IMR-90 (cell line): Measurements from ENCODE around the gene DCLK1. TPM values are rescaled to one million over a fixed set of nuclear protein-coding genes. Genes with fewer than 3 reads are reported as not detected.

Source experiments
- ATAC-seq: fragments of 200-7000 bp; cut with Tn5 transposase; 2 replicates; pipeline ENCODE4 v1.9.1; 2020; ENCODE audit warnings: low read depth, mild to moderate bottlenecking, moderate library complexity
- BruUV-seq: library from RNA; stranded (reverse); fragments of 400-500 nt; replicated peaks from 2 replicates; lab custom pipeline; 2021; lab: Mats Ljungman, UMichigan
- CTCF ChIA-PET: fragments of 300-600 bp; formaldehyde crosslinking; extraction: SDS; loops from one replicate; lab custom pipeline; 2021; ENCODE audit warnings: antibody characterized with exemption; lab: Yijun Ruan, JAX
- POLR2A ChIA-PET: fragments of 300-600 bp; sonication (Branson Sonifier 250); formaldehyde crosslinking; loops from one replicate; lab custom pipeline; 2022; ENCODE audit warnings: antibody characterized with exemption; ENCODE audit not compliant: unreplicated experiment; lab: Charles Lee
- DNase-seq: peaks from one replicate; pipeline ENCODE4 v3.0.0; 2013
- H2AFZ ChIP-seq: replicated peaks from 2 replicates; pipeline ENCODE3; 2013; ENCODE audit warnings: low read length, mild to moderate bottlenecking; ENCODE audit not compliant: poor library complexity
- H2AK5ac ChIP-seq: 2 replicates; pipeline ENCODE4 v1.6.1; 2013; ENCODE audit warnings: low read depth, low read length, inconsistent platforms
- H2AK9ac ChIP-seq: replicated peaks from 2 replicates; pipeline ENCODE3; 2013; ENCODE audit warnings: mild to moderate bottlenecking, low read depth, low read length, moderate library complexity; ENCODE audit not compliant: poor library complexity
- H2BK120ac ChIP-seq: 2 replicates; pipeline ENCODE4 v1.6.1; 2013; ENCODE audit warnings: low read depth, low read length, inconsistent platforms
- H2BK15ac ChIP-seq: 3 replicates; pipeline ENCODE4 v1.6.1; 2013; ENCODE audit warnings: low read depth, low read length, inconsistent platforms
- H2BK20ac ChIP-seq: 2 replicates; pipeline ENCODE4 v1.6.1; 2013; ENCODE audit warnings: low read depth, mild to moderate bottlenecking, inconsistent platforms, low read length, moderate library complexity
- H2BK5ac ChIP-seq: 2 replicates; pipeline ENCODE4 v1.6.1; 2013; ENCODE audit warnings: mild to moderate bottlenecking, low read depth, low read length, inconsistent platforms; ENCODE audit not compliant: poor library complexity, severe bottlenecking
- H3K14ac ChIP-seq: replicated peaks from 2 replicates; pipeline ENCODE4 v1.6.1; 2013; ENCODE audit warnings: low read depth, low read length, inconsistent platforms
- H3K18ac ChIP-seq: 2 replicates; pipeline ENCODE4 v1.6.1; 2013; ENCODE audit warnings: low read depth, low read length, control low read depth
- H3K23ac ChIP-seq: 2 replicates; pipeline ENCODE4 v1.6.1; 2013; ENCODE audit warnings: low read depth, low read length, inconsistent platforms
- H3K27ac ChIP-seq: 2 replicates; pipeline ENCODE4 v1.5.1; 2013; ENCODE audit warnings: mild to moderate bottlenecking, control low read depth, low read length; ENCODE audit not compliant: insufficient read depth
- H3K27me3 ChIP-seq: 2 replicates; pipeline ENCODE4 v1.6.1; 2013; ENCODE audit warnings: low read length; ENCODE audit not compliant: control insufficient read depth, insufficient read depth
- H3K36me3 ChIP-seq: 2 replicates; pipeline ENCODE4 v1.6.1; 2013; ENCODE audit warnings: low read length, mixed read lengths; ENCODE audit not compliant: control insufficient read depth, insufficient read depth
- H3K4ac ChIP-seq: 2 replicates; pipeline ENCODE4 v1.6.1; 2013; ENCODE audit warnings: low read depth, low read length, inconsistent platforms
- H3K4me1 ChIP-seq: 2 replicates; pipeline ENCODE4 v1.6.1; 2013; ENCODE audit warnings: low read length, mixed read lengths; ENCODE audit not compliant: control insufficient read depth, insufficient read depth
- H3K4me2 ChIP-seq: 2 replicates; pipeline ENCODE4 v1.6.1; 2013; ENCODE audit warnings: low read depth, mild to moderate bottlenecking, control low read depth, low read length, moderate library complexity
- H3K4me3 ChIP-seq: 2 replicates; pipeline ENCODE4 v1.5.1; 2013; ENCODE audit warnings: low read depth, mild to moderate bottlenecking, control low read depth, low read length, moderate library complexity; ENCODE audit not compliant: insufficient read depth
- H3K56ac ChIP-seq: 2 replicates; pipeline ENCODE4 v1.6.1; 2013; ENCODE audit warnings: low read length, inconsistent platforms; ENCODE audit not compliant: insufficient read depth; ENCODE audit errors: extremely low read depth
- H3K79me1 ChIP-seq, 2 experiments: 2 replicates each; pipeline ENCODE4 v1.6.1; 2013; ENCODE audit warnings: low read length in 2 of 2, inconsistent platforms in 1 of 2, low read depth in 1 of 2
- H3K9ac ChIP-seq: 2 replicates; pipeline ENCODE4 v1.6.1; 2013; ENCODE audit warnings: low read depth, low read length, control low read depth
- H3K9me1 ChIP-seq: 2 replicates; pipeline ENCODE4 v1.6.1; 2013; ENCODE audit warnings: low read length, inconsistent platforms; ENCODE audit not compliant: insufficient read depth
- H3K9me3 ChIP-seq: 2 replicates; pipeline ENCODE4 v1.6.1; 2013; ENCODE audit warnings: low read length; ENCODE audit not compliant: control insufficient read depth, insufficient read depth
- H4K20me1 ChIP-seq: 2 replicates; pipeline ENCODE4 v1.6.1; 2013; ENCODE audit warnings: low read length, inconsistent platforms; ENCODE audit not compliant: insufficient read depth
- H4K5ac ChIP-seq: 2 replicates; pipeline ENCODE4 v1.6.1; 2013; ENCODE audit warnings: mild to moderate bottlenecking, low read depth, low read length, control low read depth
- H4K8ac ChIP-seq, 2 experiments: 2 replicates each; pipeline ENCODE4 v1.6.1; 2013; ENCODE audit warnings: low read depth in 2 of 2, low read length in 2 of 2, control low read depth in 1 of 2, inconsistent platforms in 1 of 2
- H4K91ac ChIP-seq: 2 replicates; pipeline ENCODE4 v1.6.1; 2013; ENCODE audit warnings: low read depth, low read length, inconsistent platforms; ENCODE audit not compliant: insufficient read depth
- FOS ChIP-seq: fragments of 150-350 bp; IDR thresholded peaks from 2 replicates; pipeline ENCODE4 v1.6.1; 2016; ENCODE audit warnings: low read depth, low read length
- MAZ ChIP-seq: IDR thresholded peaks from 2 replicates; pipeline ENCODE4 v1.6.1; 2012; ENCODE audit warnings: low read depth, mild to moderate bottlenecking, low read length, improper control_type of control experiment, moderate library complexity, borderline replicate concordance
- NFE2L2 ChIP-seq: fragments of 150-350 bp; IDR thresholded peaks from 2 replicates; pipeline ENCODE4 v1.6.1; 2016; ENCODE audit warnings: low read depth, mild to moderate bottlenecking, low read length
- WGBS, 2 experiments: methylation state at CpG; one replicate each; pipeline versions ENCODE4 v1.1.5 to v1.1.7; 2013; ENCODE audit warnings: missing lambda C conversion rate in 2 of 2; ENCODE audit not compliant: insufficient read length in 1 of 2; ENCODE audit errors: extremely low coverage in 2 of 2; 5-methylcytosine and 5-hydroxymethylcytosine counted together
- dilution Hi-C: fragments of 300-500 bp; cut with HindIII; formaldehyde crosslinking; loops from one replicate; pipeline ENCODE4 v1.14.3; 2018; ENCODE audit warnings: low sequenced_read_pairs; ENCODE audit not compliant: unreplicated experiment
- in situ Hi-C: fragments of 300-500 bp; cut with MboI; formaldehyde crosslinking; loops from 3 replicates; pipeline ENCODE4 v1.14.3; 2019; ENCODE audit warnings: low sequenced_read_pairs, inconsistent platforms, mixed read lengths
- intact Hi-C: fragments of 100-400 bp; cut with micrococcal nuclease; formaldehyde crosslinking; loops from 2 replicates; pipeline ENCODE4 v1.10.0; 2022
- polyA plus RNA-seq, 3 experiments: library from polyadenylated mRNA; depleted of rRNA; stranded (reverse); fragments of >200 nt; gene quantifications; 2 replicates each; pipeline ENCODE4 v1.2.3, GENCODE V29; 2012; ENCODE audit warnings: low replicate concordance in 1 of 3
- total RNA-seq: library from RNA; depleted of rRNA; stranded (reverse); fragments of >200 nt; gene quantifications from 2 replicates; pipeline ENCODE4 v1.2.3, GENCODE V29; 2012

The DCLK1 gene
- total and polyA plus RNA-seq, 2 of the 4 experiments (the other 2 are of a cell fraction): under 0.01 to 0.02 TPM

DNA sequence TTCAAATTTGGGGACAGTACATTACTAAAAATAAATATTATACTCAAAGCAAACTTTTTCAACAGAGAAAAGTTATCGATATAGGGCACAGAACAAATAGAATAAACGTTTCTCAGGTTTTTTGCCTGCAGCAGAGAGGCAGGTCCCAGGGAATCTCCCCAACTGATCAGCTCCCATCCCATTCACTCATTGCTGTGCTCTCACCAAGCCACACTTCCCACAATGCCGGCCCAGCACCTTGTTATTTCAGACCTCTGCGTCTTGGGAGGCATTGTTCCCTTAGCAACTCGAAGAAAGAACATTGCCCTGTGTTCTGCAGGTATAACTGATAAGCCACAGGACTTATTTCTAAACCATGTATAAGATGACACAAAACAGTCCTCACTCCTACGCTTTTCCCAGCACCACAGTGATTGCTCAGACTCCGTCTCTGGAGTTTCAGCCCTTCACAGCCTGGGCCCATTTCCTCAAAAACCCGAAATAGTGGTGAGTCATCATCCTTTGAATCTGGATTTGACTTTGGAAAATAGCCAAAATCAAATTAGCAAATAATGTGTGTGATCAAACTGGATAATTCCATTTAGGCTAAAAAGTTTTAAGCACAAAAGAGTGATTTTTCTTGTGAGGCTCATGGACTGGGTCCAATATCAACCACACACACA lies 100.4 kb downstream of the DCLK1 start:
- H3K27ac ChIP-seq: no peak overlapping the region
- H3K79me1 ChIP-seq: no peaks in the 10 kb centered on the region
- H4K8ac ChIP-seq: no peak overlapping the region

More for the DNA sequence above, 100.4 kb downstream of the DCLK1 start:
- H2BK20ac ChIP-seq: no peak overlapping the region
- in situ Hi-C loops (loop anchor here (10.0 kb wide), 1 partner anchor 64 kb away; no protein-coding TSS in a partner anchor), dilution Hi-C loops (no loop called here), intact Hi-C loops (no loop called here)
- H3K9me3 ChIP-seq: no peaks in the 10 kb centered on the region
- H2BK5ac ChIP-seq: no peak overlapping the region
- no peak overlapping the region for H2BK15ac ChIP-seq
- H3K4ac ChIP-seq: no peak overlapping the region
- no peak overlapping the region for H3K4me3 ChIP-seq
- WGBS, 2 experiments: 78% methylated on average over 4 of the region's 8 CpGs; no CpG with 5 or more reads in 1 of the 2 experiments
- no peak overlapping the region for H2BK120ac ChIP-seq
- H3K9me1 ChIP-seq: no peaks in the 10 kb centered on the region
- DNase-seq (peak; percentile 18), ATAC-seq (no peak)
- no peak overlapping the region for H3K9ac ChIP-seq
- no peaks in the 10 kb centered on the region for H3K4me1 ChIP-seq
- CTCF ChIA-PET: no interaction called here
- no peaks in the 10 kb centered on the region for H3K36me3 ChIP-seq
- no peak overlapping the region for H3K23ac ChIP-seq
- no peak for TF ChIP-seq NFE2L2
- 0 out of 2 replicates have a peak, but pooled peaks have one; percentile 13 for TF ChIP-seq FOS
- TF ChIP-seq MAZ: no peak
- H3K27me3 ChIP-seq: no peaks in the 10 kb centered on the region
- H4K5ac ChIP-seq: no peak overlapping the region
- POLR2A ChIA-PET: no interaction called here
- H4K20me1 ChIP-seq: no peaks in the 10 kb centered on the region
- H3K14ac ChIP-seq: no peak overlapping the region
- H3K56ac ChIP-seq: no peak overlapping the region
- no peak overlapping the region for H4K91ac ChIP-seq
- H2AK9ac ChIP-seq: no peak overlapping the region
- H2AFZ ChIP-seq: no peak overlapping the region
- no peak overlapping the region for H2AK5ac ChIP-seq
- BruUV-seq: no TSS peak
- H3K4me2 ChIP-seq: no peak overlapping the region
- H3K18ac ChIP-seq: no peak overlapping the region
